Heart left ventricle (tissue), 13 donors: Measurements from ENCODE around the gene CCDC69.

Source experiments
- POLR2A ChIP-seq, 2 donors: fragments of 450-650 bp; IDR thresholded peaks; one replicate each; pipeline ENCODE4 v1.6.1; 2017; ENCODE audit warnings: antibody characterized with exemption in 2 of 2, mild to moderate bottlenecking in 2 of 2, moderate library complexity in 2 of 2
- TF ChIP-seq, protein P1 (sequence below), 12 donors: fragments of 200-600 bp; sonication (generic) in 4 of 12; IDR thresholded peaks; one replicate each; pipeline versions ENCODE4 v1.5.0 to v1.8.0; 2018 to 2022; ENCODE audit warnings: antibody characterized with exemption in 12 of 12, mild to moderate bottlenecking in 5 of 12
- donor health status: ischemic (EF 13 %, LVEDD 7.1; RV severe dilation, severe dysfunction).
- donor health status: DM: no; HTN: yes; CAD: no.
- donor health status: DM: no; HTN: no; CAD: no.
- donor health status: ischemic (EF 25% LVEDD 6.9; RV normal size, moderate dysfunction).
- donor health status: ischemic (EF 25% LVEDD 5.7; RV mildly dilated, moderate dysfunction).
- donor health status: ischemic (EF 35%, LVEDD 5.7; RV mildly dilated, moderate dysfunction).
- donor health status: nonischemic (EF 11% LVEDD 7.7; RV severe dilation, severe dysfunction).
- donor health status: DM: yes; HTN: yes; CAD: no.
- donor health status: PGD.
- donor health status: ischemic (EF 29% LVEDD 5.4; RV normal size, mild dysfunction).
- donor health status: nonischemic (EF 23%, LVEDD 6.1; RV moderate dilation, normal function).

DNA sequence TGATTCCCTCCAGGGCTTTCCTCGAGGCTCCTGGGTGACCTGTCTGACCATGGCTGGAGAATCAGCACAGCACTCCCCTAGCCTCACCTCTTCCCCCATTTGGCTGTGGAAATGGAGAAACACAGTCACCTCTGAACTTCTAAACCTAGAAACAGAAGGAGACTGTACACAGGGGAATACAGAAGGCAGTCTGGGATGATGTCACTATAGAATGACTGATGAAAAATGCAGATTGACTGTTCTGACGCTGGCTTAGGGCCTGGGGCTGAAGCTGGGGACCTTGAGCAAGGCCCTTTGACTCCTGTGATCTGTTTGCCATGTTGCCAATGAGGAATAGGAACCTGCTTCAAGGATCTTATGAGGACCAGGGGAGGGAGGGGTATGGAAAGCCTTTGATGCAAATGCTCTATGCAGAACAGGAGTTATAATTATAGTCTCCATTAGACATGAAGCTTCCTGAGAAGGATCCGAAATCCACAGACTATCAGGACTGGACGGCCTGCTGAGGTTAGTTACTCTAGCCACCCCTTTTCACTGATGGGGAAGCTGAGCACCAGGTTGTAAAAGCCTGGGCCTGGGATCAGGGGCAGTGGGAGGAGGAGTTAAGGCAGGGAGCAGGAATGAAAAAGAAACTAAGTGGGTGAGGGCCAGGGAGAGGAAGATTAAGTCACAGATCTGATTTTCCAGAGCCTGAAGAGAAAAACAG, 41.9 kb downstream of the CCDC69 start:
- TF ChIP-seq, protein P1, sequence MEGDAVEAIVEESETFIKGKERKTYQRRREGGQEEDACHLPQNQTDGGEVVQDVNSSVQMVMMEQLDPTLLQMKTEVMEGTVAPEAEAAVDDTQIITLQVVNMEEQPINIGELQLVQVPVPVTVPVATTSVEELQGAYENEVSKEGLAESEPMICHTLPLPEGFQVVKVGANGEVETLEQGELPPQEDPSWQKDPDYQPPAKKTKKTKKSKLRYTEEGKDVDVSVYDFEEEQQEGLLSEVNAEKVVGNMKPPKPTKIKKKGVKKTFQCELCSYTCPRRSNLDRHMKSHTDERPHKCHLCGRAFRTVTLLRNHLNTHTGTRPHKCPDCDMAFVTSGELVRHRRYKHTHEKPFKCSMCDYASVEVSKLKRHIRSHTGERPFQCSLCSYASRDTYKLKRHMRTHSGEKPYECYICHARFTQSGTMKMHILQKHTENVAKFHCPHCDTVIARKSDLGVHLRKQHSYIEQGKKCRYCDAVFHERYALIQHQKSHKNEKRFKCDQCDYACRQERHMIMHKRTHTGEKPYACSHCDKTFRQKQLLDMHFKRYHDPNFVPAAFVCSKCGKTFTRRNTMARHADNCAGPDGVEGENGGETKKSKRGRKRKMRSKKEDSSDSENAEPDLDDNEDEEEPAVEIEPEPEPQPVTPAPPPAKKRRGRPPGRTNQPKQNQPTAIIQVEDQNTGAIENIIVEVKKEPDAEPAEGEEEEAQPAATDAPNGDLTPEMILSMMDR (IDR thresholded peaks at IDR 0.05): no peak
- no peak for TF ChIP-seq POLR2A (IDR thresholded peaks at IDR 0.05)
